ENCODE data around the gene OR2AJ1.

The OR2AJ1 gene

DNA sequence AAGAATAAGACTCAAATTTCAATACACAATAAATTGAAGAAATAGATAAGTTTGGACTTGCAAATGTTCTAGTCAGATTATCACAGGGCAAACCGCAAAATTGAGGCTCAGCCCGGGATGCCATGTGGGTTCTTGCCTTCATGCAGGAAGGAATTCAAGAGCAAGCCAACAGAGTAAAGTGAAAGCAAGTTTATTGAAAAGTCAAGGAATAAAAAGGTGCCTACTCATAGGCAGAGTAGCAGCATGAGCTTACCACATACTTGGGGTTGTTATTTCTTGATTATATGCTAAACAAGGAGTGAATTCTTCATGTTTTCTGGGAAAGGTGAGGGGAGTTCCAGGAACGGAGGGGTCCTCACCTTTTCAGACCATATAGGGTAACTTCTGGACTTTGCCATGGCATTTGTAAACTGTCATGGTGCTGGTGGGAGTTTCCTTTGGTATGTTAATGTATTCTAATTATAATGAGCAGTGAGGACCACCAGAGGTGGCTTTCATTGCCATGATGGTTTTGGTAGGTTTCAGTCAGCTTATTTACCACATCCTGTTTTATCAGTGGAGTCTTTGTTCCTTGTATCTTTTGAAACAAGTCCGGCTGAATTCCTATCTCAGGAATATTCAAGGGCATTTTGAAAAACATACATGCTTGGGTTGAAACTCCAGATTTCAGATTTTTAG lies 38.4 kb downstream of the OR2AJ1 start:
- no peak for DNase-seq (ENCODE audit: low read depth)

DNA sequence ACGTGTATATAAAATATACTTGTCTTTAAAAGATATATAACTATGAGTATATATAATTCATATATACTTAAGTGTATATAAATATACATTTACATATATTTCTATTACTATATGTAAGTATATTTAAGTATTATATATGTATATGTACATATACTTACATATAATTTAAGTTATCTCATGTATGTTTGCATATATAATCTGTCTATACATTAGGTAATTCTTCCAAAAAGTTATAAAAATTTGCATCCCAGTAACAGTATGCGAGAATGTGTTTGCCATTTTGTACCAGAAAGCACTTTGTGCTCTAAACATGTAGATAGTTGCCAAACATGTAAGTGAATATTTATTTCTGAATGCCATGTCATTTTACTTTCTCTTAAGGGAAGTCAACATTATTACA lies 40.2 kb downstream of the OR2AJ1 start, which contains the start of gene OR2AK2:
Gene OR2AK2 (plus strand): TSS at position 301 of the 400 bp plus-strand sequence. CDS start 144 bp downstream, outside the sequence.
- no peak for DNase-seq (ENCODE audit: low read depth)

DNA sequence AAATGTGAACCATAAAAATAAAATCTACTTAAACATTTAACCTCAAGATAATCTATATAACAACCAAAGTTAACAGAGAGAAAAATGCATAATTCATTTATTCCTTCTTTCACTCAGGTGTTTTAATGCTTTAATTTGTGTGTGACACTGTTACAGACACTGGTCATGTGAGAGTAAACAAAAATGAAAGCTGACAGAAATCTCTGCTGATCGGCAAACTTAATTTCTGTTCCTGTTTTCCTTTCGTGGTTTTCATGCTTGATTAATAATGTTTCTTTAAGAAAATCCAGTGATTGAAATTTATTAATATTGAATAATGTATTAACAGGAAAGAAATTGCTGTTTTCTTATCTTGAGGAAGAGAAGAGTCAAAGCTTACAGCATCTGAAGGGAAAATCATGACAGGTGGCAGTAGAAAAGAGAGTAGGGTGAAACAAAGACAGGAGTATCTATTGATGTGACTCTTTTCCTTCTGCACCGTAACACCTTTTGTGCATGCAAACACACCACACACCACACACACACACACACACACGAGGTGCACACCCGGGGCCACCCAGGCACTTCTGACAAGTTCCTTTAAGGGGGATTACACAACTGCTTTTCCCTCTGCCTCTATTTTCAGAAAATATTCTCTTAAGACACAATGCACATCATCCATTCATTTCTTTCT lies 42.0 kb downstream of the OR2AJ1 start:
- no peak for DNase-seq (ENCODE audit: low read depth)
